DMS 273 (cell line): Measurements from ENCODE around the gene GAS7.

Experiments
- DNase-seq: peaks from one replicate; lab custom pipeline; 2025; ENCODE audit not compliant: unreplicated experiment; lab: John Stamatoyannopoulos, UW

GAS7 gene

DNA sequence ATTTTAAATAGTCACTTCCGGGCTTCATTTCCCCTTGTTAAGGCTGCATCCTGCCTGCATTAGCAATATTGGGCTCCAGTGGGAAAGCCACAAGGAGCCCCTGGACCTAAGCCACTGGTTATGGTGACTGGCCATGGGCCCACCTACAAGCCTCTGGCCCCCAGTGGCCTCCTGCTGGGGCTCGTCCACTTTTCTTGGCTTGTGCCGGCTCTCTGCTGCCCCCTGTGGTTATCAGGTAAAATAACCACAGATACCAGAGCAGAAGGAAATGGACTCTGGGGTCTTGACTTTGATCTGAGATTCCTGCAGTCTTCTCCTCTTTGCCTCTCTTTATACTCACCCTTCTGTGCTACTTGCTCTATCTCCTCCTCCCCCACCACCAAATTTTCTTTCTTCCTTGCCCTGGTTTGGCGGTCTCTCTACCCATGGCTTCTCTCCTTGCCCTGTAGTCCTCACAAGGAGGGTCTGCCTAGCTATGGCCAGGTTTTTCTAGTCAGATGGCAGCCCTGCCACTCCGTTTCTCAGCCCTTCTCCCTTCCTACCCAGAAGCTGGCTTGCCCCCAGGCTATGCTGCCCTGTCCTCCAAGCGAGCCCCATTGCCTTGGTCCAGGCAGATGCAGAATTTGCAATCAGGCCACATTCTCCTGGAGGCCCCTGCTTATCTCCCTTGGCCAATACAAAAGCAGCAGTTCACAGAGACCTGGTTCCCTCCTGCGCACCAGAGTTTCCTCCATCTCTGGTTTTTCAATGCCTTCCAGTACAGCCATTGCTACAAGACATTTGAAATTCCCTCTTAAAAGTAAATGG is 210.4 kb downstream of the GAS7 start:
- peak; percentile 36 for DNase-seq

DNA sequence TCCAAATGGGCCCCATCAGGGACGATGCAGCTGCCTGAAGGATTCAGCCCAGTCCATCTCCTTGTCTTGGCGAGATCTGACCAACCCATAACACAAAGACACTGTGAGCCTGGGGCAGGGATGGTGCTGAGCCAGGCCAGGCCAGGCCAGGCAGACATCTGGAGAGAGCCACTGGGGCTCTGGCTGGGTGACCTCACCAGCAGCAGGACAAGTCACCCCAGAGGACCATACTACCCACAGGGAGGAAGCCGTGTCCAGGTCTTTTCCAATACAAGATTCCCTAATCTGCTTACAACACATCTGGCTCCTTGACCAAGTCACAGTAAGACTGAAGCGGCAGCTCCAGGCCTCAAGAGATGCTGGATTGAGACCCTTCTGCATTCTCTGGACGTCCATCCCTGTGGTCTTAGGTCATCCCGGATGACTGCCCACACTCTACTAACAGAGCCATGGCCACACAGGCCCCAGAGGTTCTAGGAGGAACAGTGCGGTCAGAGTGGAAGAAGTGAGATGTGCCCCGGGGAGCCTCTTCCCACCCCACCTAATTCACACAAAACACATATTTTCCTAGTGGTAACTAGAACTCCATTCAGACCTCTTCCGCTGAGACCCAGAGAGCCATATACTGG is 211.5 kb downstream of the GAS7 start:
- DNase-seq: no peak

DNA sequence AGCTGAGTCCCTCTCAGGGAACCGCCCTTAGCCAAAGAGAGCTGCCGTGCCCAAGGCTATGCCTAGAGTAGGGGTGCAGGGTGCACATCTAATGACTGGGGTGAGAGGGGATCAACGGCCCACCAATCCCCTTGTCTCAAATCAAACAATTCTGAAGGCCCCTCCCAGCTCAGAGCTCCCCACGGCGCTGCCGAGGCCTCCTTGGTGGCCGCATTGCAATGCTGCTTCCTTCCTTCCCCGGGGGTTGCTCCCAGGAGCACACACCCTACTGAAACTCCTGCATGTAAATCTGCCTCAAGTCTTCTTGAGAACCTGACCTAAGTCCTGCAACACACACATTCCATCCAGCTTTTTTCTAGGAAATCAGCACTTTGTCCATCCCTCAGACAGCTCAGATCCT is 212.8 kb downstream of the GAS7 start:
- no peak for DNase-seq

DNA sequence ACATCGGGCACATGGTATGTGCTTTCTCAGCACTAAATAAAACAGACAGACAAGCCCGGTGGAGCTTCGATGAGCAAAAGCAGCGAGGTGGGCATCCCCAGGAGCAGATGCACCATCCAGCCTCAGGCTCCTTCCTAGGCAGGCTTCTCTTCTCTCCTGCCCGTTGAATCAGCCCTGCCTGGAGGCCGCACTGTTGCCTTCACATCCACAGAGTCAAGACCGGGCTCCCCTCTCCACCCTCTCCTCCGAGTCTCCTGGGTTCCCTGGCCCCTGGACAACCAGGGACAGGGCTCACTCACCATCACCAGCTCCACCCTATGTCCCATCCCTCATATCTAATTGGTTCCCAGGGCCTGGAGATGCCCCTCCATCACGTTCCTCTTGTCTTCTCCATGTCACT is 213.6 kb downstream of the GAS7 start:
- DNase-seq: no peak

DNA sequence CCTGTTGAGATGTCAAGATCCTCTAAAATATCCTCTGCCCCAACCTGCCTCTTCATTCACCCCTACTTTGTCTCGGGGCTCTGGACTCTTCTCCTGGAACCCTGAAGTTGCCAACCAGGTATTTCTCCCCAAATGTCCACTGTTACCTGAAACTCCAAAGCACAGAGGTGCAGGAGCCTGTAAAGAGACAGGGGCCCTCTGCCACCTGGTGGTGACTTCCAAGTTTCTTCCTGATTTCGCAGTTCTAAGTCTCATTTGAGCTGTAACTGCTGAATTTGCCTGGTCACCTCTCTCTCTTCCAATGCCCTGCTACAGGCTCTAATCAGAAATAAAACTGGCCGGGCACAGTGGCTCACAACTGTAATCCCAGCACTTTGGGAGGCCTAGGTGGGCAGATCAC is 216.2 kb downstream of the GAS7 start:
- peak; percentile 11 for DNase-seq

DNA sequence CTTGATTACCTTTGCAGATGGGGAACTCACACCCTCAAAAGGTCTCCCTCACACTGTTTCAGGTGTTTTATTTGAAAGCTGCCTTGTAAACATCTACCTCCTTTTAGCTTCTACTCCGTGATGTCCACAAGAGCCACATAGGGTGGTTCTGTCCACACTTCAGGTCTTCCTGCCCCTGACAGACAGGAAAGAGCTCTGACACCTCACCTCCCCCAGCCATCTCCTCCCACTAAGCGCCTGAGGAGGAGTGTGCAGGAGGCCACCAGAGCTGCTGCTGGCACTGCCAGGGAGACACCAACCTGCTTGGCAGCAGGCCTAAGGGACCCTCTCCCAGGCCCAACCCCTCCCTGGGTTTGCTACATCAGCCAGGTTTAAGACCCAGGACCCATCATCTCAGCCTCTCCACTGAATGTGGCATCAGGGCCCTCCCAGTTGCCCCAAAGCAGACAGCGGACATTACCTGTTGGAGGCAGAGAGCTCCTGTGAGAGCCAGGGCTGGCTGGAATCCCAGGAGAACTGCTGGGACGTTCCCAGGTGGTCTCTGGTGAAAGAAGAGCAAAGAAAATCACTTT is 217.0 kb downstream of the GAS7 start:
- no peak for DNase-seq

DNA sequence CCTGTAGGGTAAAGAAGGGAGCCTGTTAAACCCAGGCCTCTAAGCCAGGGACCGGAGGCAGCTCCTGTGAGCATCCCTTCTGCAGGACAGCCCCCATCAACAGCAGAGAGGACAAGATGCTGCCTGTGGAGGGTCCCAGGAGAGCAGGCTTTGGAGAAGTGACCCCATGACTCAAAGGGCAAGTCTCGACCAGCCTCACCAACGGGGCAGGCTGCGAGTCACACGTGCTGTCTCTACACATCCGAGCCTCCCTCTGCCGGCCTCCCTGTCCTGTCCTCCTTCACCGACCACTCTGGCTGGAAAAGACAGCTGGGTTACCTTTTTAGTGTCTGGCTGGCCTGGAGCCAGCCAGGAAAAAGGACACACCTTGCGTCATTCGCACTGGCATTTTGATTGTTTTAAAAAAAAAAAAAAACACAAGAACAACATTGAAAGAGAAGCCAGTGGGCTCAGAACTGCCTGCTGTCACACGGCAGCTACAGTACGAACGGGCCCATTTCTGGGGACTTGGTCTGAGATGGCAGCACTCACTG is 218.9 kb downstream of the GAS7 start:
- DNase-seq: no peak

DNA sequence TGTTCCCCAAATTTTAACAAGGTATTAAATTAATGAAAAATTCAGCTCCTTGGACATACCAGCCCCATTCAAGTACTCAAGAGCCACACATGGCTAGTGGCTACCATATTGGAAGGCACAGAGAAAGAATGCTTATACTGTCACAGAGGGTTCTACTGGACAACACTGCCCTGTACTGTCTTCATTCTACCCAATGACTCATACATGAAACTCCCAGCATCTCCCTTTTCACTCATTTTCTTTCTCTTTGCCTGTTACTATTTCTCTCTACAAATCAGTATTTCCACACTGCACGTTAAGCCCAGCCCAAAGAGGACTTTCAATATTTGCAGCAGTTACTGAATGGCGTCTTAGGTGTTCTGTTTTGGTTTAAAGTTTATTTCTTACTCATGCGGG is 221.2 kb downstream of the GAS7 start:
- DNase-seq: no peak

DNA sequence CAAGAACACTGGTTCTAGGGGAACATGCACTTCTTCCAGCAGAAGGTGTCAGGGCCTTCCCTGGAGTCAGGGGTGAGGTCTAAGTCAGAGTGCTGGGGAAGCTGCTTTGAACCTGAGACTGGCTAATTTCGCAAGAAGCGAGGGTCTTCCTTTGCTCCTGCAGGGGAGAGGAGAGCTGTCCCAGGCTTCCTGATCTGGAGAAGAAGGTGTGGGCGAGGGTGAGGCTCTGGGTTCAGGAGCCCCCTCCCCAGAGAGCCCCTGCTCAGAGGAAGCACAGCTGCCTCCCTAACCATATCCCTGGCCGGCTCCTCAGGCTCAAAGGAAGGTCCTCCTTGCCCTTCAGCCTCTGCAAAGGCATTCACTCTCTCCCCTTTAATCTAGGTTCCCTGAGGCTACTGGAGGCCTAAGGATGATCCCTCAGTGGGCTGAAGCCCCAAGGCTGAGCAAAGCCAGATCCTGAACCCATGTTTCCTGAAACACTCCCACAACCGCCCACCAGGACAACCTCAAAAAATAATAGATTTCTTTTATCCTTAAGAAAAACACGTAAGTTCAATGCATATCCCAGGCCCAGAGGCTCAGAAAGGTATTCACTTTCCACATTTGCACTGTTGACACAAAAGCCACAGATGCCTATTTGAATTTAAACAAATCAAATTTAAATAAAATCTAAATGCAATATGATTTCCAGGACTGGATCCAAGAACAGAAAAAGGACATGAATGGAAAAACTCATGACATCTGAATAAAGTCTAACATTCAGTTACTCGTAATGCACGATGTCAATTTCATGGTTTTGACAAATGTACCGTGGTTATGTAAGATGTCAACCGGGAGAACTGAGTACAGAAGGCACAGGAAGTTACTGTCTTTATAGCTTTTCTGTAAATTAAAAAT is 221.9 kb downstream of the GAS7 start:
- DNase-seq: no peak

DNA sequence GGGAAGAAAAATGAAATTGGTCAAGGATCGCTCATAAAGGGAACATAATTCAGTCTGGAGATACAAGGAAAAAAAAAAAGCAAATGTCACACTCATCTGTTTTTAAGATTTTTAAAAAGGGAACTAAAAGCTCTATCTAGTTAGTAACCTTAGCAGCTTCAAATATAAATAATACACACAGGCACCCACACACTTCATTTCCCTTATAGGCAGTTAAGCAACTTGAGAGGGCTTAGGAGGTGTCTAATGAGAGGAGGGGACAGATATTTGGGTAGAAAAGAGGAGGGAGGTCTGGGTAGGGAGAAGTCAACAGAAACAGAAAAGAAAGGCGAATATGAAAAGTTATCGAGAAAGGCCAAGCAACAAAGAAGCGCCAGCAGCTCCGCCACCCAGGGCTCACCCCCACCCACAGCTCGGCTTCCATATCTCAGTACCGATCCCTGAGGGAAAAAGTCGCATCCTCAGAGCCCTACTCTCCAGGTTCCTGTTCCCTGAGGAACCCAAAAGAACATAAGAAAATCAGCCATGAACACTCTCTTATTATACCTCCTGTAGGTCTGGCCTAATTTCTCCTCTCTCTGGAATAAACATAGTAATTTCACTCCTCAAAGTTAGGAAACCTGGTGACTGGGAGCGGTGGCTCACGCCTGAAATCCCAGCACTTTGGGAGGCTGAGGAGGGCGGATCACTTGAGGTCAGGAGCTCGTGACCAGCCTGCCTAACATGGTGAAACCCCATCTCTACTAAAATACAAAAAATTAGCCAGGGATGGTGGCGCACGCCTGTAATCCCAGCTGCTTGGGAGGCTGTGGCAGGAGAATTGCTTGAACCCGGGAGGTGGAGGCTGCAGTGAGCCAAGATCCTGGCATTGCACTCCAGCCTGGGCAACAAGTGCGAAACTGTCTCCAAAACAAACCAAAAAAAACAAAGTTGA is 223.7 kb downstream of the GAS7 start:
- no peak for DNase-seq

DNA sequence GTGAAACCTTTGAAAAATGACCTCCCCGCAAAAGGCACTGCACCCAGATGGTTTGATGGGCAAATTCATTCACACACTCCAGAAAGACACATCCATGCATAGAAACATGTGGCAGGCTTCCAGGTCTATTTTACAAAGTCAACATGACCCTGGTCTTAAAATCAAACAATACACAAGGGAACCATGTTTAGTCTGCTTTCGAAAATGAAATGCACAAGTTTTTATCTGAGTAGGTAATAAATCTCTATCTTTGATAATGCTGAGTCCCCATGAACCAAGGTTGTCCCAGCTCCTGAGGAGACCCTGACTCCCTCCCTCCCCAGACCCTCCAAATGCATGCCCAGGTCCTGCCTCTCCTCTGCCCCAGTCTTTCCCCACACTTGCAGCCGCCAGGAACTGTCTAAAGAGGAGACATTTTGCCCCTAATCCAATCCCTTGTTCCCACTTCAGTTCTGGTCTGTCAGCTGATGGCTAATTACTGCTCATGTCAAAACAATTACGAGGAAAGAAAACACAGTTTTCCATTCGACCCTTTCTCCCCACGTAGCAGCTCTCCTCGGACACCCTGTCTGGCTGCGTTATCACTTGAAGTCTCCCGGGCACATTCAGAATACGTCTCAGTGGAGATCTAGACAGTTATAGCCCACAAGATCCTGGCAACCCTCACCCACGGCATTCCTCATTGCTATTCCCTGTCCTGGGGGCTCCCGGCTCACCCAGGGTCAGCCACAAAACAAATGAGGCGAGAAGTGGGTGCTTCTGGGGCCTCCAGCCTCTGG is 224.5 kb downstream of the GAS7 start:
- DNase-seq: no peak

DNA sequence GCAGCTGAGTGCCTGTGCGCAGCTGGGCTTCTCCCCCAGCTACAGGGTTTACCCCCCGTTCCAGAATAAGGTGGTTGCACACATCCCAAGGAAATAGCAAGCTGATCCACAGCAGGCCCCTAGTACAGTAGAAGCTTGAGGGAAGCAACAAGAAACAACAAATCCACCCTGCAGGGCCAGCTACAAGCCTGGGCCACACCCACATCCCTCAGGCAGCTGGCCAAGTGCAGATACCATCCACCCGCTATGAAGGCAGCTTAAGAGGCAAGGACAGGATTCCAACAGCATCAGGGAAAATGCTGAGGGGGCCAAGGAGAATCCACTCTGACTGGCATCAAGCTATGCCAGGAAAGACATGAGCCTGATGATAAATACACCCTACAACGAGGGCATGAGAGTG is 226.4 kb downstream of the GAS7 start:
- peak; percentile 17 for DNase-seq

DNA sequence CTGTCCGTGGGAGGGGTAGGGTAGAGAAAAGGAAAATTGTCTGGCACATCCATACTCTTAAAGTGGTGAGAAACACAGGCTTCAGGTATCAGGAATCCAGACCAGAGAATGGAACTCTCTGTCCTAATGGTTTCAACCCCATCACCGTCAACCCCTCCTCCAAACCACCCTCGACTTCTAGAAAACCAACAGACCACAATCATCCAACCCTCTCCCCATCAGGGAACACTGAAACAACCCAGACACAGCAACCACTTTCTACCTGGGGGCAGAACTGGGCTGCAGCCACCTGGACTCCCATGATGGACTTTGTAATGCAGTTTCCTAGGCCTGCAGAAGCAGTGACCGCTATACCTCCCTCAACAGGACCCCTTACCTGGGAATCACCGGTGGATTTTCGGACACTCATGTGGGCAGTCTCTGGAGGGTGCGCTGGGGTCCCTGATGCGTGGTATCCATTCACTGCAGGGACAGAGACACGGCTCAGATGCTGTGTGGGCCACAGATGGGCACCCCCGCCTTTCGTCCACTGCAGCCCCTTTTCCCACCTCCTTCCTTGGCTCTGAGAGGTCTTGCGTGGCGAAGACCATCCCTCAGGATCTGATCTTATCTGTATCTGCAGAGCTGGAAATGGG is 229.0 kb downstream of the GAS7 start:
- DNase-seq: no peak

DNA sequence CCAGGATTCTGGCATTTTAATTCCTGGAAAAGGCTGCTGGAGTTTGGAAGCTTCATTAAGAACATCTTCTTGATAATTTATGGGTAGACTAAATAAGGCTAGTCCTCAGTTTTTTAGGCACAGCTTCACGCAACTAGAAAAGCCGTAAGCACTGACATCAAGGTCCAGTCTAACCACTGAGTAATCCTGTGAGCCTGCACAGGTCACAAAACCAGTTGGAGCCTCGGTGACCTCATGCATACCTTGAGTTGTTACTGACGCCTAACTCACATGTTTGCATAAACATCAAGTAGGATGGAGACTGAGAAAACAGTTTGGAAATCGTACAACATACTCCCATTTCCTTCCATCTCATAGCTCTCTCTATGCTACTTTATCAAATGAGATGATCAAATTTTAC is 229.5 kb downstream of the GAS7 start:
- DNase-seq: no peak

DNA sequence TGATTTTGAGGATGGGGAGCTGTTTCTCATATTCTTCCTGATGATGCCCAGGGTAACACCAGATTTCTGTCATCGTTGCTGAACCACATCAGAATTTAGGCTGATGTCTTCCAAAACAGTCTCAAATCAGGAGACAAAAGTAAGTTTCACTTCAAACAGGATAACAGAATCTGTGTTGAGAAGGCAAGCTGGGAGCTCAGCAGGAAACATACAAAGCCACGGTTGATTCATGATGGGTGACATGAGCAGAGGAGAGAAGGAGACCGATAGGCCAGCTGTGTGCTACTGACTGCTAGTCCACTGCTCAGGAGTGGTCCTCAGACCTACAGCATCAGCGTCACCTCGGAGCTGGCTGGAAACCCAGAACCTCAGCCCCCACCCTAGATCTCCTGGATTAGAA is 230.4 kb downstream of the GAS7 start:
- DNase-seq: no peak

DNA sequence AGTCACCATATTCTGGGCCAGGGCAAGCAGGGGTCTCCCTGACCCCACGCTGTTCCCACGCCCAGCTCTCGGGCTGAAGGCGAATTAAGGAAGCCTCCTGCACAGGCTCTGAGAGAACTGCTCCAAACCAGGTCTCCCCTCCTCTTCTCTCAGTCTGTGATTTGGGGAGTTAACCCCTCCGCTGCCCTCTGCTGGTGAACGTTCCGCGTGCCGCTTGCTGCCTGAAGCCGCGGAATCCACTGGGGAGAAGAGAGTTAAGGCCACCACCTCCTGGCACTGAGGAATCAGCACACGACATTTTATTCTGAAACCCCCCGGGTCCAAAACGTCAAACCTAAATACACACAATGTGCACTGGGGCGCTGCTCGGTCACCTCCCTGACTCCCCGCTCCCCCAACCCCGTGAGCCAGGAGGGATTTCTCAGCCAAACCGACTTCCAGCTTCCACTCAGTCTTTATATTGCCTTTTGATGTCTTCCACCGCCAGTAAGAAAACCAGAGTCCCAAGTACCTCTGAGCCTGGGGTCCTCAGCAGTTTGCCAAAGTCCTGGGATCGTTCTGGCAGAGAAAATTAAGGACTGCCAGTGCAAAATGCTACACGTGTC is 238.9 kb downstream of the GAS7 start:
- DNase-seq: peak; percentile 58

DNA sequence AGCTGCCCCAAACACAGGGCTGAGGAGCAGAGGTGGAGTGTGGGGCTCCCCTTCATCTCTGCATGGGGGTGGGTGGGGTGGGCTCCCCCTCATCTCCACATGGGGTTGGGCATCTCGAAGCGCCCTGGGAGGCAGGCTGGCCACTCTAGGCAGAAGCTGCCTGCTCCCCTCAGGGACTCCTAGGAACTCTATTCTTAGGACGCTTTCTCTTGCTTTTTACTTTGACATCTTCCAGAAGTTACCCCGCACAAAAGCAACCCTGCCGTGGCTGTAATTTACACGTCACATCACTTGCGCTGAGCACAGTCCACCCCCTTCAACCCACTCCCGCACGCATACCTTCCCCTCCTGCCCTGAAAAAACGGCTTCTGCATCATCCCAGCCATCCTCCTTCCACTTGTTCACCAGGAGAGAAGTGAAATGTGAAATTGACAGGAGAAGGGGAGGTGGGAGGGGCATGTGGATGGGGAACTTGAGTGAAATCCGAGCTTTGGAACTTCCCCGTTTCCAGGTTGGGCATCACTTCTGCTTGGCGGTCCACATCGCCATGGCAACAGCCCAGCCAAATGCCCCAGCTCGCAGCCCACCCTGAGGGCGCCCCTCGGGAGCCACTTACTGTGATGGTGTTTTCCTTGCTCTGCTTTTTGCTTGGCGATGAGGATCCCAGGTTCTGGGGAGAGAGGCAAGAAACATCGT is 239.7 kb downstream of the GAS7 start:
- DNase-seq: no peak

DNA sequence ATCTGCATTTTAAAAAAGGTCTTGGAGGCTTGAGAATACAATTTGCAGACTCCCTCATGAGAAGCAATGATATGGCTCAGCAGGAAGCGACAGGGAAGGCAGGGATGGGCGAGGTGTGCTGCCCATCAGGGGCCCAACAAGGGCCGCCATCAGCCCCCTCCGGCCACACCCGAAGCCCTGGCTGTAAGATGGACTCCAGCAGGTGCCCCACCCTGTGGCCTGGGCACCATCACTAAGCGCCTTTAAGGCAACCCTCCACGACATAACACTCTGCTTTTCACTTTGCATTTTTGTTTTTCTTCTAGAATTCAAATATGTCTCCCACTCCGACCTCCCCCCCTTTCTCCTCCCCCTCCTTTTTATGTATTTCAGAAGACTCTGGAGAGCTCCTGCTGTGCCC is 241.2 kb downstream of the GAS7 start:
- DNase-seq: no peak
